Measurements from ENCODE around the gene LMF1.

Gene LMF1

DNA sequence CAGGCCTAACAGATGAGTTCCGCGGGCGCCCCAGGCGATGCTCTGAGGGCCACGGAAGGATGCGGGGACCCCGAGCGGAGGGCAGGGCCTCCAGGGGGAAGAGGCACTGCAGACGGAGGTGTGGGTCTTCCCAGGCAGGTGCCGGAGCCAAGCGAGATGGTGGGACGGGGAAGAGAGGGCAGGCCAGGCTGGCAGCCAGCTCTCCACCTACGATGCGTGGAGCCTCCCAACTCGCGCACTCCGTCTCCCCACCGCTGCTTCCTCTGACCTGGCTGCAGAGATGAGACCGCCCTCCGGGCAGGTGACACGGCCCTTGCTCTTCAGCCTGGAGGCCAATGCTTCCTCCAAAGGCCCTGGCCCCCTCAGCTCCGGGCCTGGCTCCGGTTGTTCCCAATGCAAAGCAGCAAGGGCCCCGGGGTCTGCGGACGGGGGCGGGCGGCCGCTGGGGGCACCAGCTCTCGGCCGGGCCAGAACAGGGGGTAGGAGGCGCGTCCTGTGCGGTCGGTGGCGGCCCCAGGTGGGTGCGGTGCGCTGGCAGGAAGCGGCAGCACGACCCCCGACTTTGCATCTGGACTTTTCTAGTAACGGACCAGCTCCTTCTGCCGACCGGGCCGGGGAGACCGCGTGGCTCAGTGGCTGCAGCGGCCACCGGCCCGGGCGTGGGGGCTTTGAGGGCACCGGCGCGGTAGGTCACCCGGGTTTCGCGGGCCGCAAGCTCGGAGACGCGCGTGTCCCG, 9.2 kb upstream of the LMF1 start:
- peak overlapping the region; percentile 56 for H3K4me3 ChIP-seq (ENCODE audit: insufficient read length, low read depth)
- TF ChIP-seq SUZ12 (IDR thresholded peaks at IDR 0.05; ENCODE audit: extremely low read depth, insufficient read depth, insufficient read length) (no peak), YY1 (IDR thresholded peaks at IDR 0.05; ENCODE audit: insufficient read depth, insufficient read length) (no peak), ZNF274 (IDR thresholded peaks at IDR 0.05; ENCODE audit: low read depth, low read length) (no peak)
- peak overlapping the region; percentile 77 for H3K9ac ChIP-seq (ENCODE audit: insufficient read length, low read depth)
- no peak for DNase-seq (ENCODE audit: low read depth, low spot score)
- peaks cover 18% of the 10 kb centered on the region for H3K4me1 ChIP-seq (ENCODE audit: insufficient read depth, insufficient read length)
- H3K36me3 ChIP-seq (ENCODE audit: insufficient read depth, insufficient read length, low read length) = no peaks in the 10 kb centered on the region
- H3K9me3 ChIP-seq (ENCODE audit: insufficient read depth, low read length) = peaks cover 4% of the 10 kb centered on the region; the same call in 1 of the 2 replicates
- peaks cover 56% of the 10 kb centered on the region for H3K27me3 ChIP-seq (ENCODE audit: insufficient read depth, insufficient read length)

DNA sequence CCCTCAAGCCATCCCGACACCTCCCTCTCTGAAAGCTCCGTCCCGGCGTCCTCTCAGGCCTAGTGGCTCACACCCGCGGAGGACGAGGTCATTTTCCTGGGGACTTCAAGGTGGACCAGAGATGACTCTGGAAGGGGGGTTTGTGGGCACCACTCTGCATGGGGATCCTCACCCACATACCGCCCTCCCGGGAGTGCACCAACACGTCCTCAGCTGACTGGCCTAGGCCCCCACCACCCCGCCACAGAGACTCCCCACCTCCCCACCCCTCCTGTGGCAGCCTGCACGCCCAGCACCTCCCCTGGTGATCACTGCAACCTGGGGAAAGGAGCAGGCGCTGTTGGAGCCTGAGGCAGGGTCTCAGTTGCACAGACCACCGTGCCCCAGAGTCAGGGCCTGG, 8.4 kb upstream of the LMF1 start:
- TF ChIP-seq ZNF274 (IDR thresholded peaks at IDR 0.05; ENCODE audit: low read depth, low read length) = no peak
- TF ChIP-seq YY1 (IDR thresholded peaks at IDR 0.05; ENCODE audit: insufficient read depth, insufficient read length) = no peak
- TF ChIP-seq SUZ12 (IDR thresholded peaks at IDR 0.05; ENCODE audit: extremely low read depth, insufficient read depth, insufficient read length) = no peak
- peaks cover 55% of the 10 kb centered on the region for H3K27me3 ChIP-seq (ENCODE audit: insufficient read depth, insufficient read length)

DNA sequence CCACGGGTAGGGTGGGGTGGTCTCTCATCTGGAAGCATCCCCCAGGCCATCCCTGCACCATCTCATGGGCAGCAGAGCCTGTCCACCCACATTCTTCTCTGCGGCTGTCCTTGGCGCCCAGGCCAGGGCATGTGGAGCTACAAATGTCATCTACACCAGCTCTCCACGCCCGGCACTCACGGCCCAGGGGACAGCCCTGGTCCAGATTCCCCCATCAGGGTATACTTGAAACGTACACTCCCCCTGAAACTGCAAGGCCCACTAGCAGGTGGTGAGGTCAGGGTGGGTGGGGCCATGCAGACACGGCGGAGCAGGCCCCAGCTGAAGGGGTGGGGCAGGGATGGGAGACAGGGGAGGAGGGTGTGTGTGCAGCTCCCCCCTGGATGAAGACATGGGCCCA, 7.6 kb upstream of the LMF1 start:
- Histone ChIP-seq H3K27me3 (ENCODE audit: insufficient read depth, insufficient read length) (peaks cover 47% of the 10 kb centered on the region), H3K9ac (ENCODE audit: insufficient read length, low read depth) (no peak overlapping the region), H3K4me1 (ENCODE audit: insufficient read depth, insufficient read length) (peaks cover 19% of the 10 kb centered on the region), H3K4me3 (ENCODE audit: insufficient read length, low read depth) (no peak overlapping the region), H3K9me3 (ENCODE audit: insufficient read depth, low read length) (peaks cover 5% of the 10 kb centered on the region; the same call in 1 of the 2 replicates), H3K36me3 (ENCODE audit: insufficient read depth, insufficient read length, low read length) (no peaks in the 10 kb centered on the region)
- TF ChIP-seq SUZ12 (IDR thresholded peaks at IDR 0.05; ENCODE audit: extremely low read depth, insufficient read depth, insufficient read length) = no peak
- TF ChIP-seq ZNF274 (IDR thresholded peaks at IDR 0.05; ENCODE audit: low read depth, low read length) = no peak
- TF ChIP-seq YY1 (IDR thresholded peaks at IDR 0.05; ENCODE audit: insufficient read depth, insufficient read length) = no peak
- DNase-seq (ENCODE audit: low read depth, low spot score) = no peak

More for the DNA sequence above, 8.4 kb upstream of the LMF1 start:
- Histone ChIP-seq H3K36me3 (ENCODE audit: insufficient read depth, insufficient read length, low read length) (no peaks in the 10 kb centered on the region), H3K4me1 (ENCODE audit: insufficient read depth, insufficient read length) (peaks cover 21% of the 10 kb centered on the region), H3K9me3 (ENCODE audit: insufficient read depth, low read length) (peaks cover 5% of the 10 kb centered on the region; the same call in 1 of the 2 replicates), H3K4me3 (ENCODE audit: insufficient read length, low read depth) (no peak overlapping the region), H3K9ac (ENCODE audit: insufficient read length, low read depth) (no peak overlapping the region)
- no peak for DNase-seq (ENCODE audit: low read depth, low spot score)

DNA sequence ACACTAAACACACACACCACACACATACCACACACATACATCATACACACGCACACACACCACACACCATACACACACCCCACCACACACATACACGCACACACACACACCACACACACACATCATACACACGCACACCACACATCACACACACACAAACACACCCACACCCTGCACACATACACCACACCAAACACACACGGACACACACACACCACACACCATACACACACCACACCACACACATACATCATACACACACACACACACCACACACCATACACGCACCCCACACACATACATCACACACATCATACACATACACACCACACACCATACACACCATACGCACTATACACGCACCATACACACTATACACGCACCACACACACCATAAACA, 7.1 kb upstream of the LMF1 start:
- Histone ChIP-seq H3K4me3 (ENCODE audit: insufficient read length, low read depth) (no peak overlapping the region), H3K9ac (ENCODE audit: insufficient read length, low read depth) (no peak overlapping the region), H3K36me3 (ENCODE audit: insufficient read depth, insufficient read length, low read length) (no peaks in the 10 kb centered on the region), H3K27me3 (ENCODE audit: insufficient read depth, insufficient read length) (peaks cover 42% of the 10 kb centered on the region), H3K4me1 (ENCODE audit: insufficient read depth, insufficient read length) (peaks cover 18% of the 10 kb centered on the region), H3K9me3 (ENCODE audit: insufficient read depth, low read length) (peaks cover 5% of the 10 kb centered on the region; the same call in 1 of the 2 replicates)
- DNase-seq (ENCODE audit: low read depth, low spot score) = no peak
- no peak for TF ChIP-seq YY1 (IDR thresholded peaks at IDR 0.05; ENCODE audit: insufficient read depth, insufficient read length)
- no peak for TF ChIP-seq ZNF274 (IDR thresholded peaks at IDR 0.05; ENCODE audit: low read depth, low read length)
- no peak for TF ChIP-seq SUZ12 (IDR thresholded peaks at IDR 0.05; ENCODE audit: extremely low read depth, insufficient read depth, insufficient read length)

DNA sequence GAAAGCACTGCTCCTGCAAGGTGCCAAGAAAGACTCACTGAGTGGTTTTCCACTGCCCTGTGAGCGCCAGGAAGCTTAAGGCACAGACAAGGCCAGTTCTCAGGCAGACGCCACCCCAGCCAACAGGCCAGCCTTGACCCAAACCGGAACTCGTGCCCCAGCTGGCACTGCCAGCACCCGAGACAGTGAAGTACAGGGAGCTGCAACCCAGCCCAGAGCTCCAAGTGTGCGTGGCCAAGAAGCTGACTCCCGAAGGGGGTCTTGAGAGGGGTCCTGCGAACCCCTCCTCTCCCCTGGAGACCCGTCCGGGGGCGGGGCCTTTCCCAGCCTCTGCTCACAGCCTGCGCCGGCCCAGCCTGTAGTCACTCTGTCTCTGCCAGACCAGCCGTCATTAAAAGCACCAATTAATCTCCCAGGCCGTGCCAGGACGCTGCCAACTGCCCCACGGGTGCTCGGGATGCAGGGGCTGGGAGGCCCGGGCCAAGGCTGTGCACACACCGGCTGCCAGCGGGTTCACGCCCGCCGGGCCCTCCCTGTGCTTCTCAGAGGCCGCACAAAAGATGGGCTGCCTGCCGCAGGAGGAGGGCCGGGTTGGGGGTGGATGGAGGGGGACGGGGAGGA, 6.4 kb upstream of the LMF1 start:
- Histone ChIP-seq H3K9me3 (ENCODE audit: insufficient read depth, low read length) (peaks cover 5% of the 10 kb centered on the region; the same call in 1 of the 2 replicates), H3K4me3 (ENCODE audit: insufficient read length, low read depth) (no peak overlapping the region), H3K36me3 (ENCODE audit: insufficient read depth, insufficient read length, low read length) (no peaks in the 10 kb centered on the region), H3K4me1 (ENCODE audit: insufficient read depth, insufficient read length) (peaks cover 17% of the 10 kb centered on the region), H3K9ac (ENCODE audit: insufficient read length, low read depth) (no peak overlapping the region), H3K27me3 (ENCODE audit: insufficient read depth, insufficient read length) (peaks cover 35% of the 10 kb centered on the region)
- DNase-seq (ENCODE audit: low read depth, low spot score) = no peak
- TF ChIP-seq ZNF274 (IDR thresholded peaks at IDR 0.05; ENCODE audit: low read depth, low read length) (no peak), SUZ12 (IDR thresholded peaks at IDR 0.05; ENCODE audit: extremely low read depth, insufficient read depth, insufficient read length) (no peak), YY1 (IDR thresholded peaks at IDR 0.05; ENCODE audit: insufficient read depth, insufficient read length) (no peak)

DNA sequence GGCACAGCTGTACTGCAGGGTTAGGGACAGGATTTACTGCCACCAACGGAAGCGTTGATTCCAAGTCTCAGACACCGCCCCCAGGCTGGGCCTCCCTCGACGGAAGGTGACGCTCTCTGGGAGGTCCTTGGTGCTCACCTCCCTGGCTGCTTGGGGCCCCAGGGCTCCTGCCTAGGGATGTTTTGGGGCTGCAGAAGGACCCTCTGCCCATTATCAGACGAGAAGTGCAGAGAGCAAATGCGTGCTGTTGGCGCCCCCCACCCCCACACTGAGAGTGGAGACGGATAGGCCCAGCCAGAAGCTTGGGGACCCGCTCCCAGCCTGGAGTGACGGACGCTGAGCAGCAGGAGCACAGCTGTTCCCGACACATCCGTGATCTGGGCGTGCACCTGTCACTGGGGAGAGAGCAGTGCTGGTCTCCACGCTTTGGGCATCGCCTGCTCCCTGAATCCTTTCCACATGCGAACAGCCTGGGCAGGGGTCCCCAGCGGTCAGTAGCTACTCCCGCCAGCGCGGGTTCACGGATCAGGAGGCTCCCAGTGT, 5.7 kb upstream of the LMF1 start:
- Histone ChIP-seq H3K9ac (ENCODE audit: insufficient read length, low read depth) (no peak overlapping the region), H3K4me1 (ENCODE audit: insufficient read depth, insufficient read length) (peaks cover 19% of the 10 kb centered on the region), H3K27me3 (ENCODE audit: insufficient read depth, insufficient read length) (peaks cover 34% of the 10 kb centered on the region), H3K9me3 (ENCODE audit: insufficient read depth, low read length) (peaks cover 7% of the 10 kb centered on the region; the same call in 1 of the 2 replicates), H3K4me3 (ENCODE audit: insufficient read length, low read depth) (no peak overlapping the region), H3K36me3 (ENCODE audit: insufficient read depth, insufficient read length, low read length) (no peaks in the 10 kb centered on the region)
- DNase-seq (ENCODE audit: low read depth, low spot score) = no peak
- TF ChIP-seq SUZ12 (IDR thresholded peaks at IDR 0.05; ENCODE audit: extremely low read depth, insufficient read depth, insufficient read length) (no peak), ZNF274 (IDR thresholded peaks at IDR 0.05; ENCODE audit: low read depth, low read length) (no peak), YY1 (IDR thresholded peaks at IDR 0.05; ENCODE audit: insufficient read depth, insufficient read length) (no peak)

DNA sequence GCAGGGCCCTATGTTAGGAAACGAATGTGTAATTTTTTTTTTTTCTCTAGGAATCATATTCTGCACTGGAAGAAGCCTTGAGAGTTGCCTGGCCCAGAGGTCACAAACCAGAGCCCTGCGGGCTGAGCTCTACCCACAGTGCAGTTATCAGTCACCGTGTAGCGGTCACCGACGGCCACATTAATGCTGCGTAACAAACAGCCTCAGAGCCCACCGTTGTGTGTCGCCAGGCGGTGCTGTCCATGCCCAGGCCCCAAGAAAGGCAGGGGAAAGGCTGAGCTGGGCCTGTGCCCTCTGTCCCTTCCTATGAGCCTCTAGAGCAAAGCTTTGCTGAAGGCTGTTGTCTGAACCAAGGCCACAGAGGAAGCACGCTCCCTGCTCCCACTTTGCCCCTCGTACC, 4.5 kb upstream of the LMF1 start:
- no peak for DNase-seq (ENCODE audit: low read depth, low spot score)
- H3K27me3 ChIP-seq (ENCODE audit: insufficient read depth, insufficient read length) = peaks cover 31% of the 10 kb centered on the region
- TF ChIP-seq YY1 (IDR thresholded peaks at IDR 0.05; ENCODE audit: insufficient read depth, insufficient read length) (no peak), SUZ12 (IDR thresholded peaks at IDR 0.05; ENCODE audit: extremely low read depth, insufficient read depth, insufficient read length) (no peak), ZNF274 (IDR thresholded peaks at IDR 0.05; ENCODE audit: low read depth, low read length) (no peak)
- H3K9me3 ChIP-seq (ENCODE audit: insufficient read depth, low read length) = peaks cover 8% of the 10 kb centered on the region; the same call in 1 of the 2 replicates
- no peak overlapping the region for H3K9ac ChIP-seq (ENCODE audit: insufficient read length, low read depth)
- H3K4me1 ChIP-seq (ENCODE audit: insufficient read depth, insufficient read length) = peaks cover 24% of the 10 kb centered on the region
- no peak overlapping the region for H3K4me3 ChIP-seq (ENCODE audit: insufficient read length, low read depth)
- H3K36me3 ChIP-seq (ENCODE audit: insufficient read depth, insufficient read length, low read length) = no peaks in the 10 kb centered on the region
